Natural killer cell treated with Interleukin-12 subunit alpha and Interleukin-12 subunit beta and Interleukin-15 and Interleukin-18, amount 100 ng/mL, for 72 hours (primary cell): ENCODE data around the gene ROR1. TPM values are rescaled to one million over a fixed set of nuclear protein-coding genes. Genes with fewer than 3 reads are reported as not detected.

Source experiments
- ATAC-seq, 2 donors: fragments of 150-1000 bp; cut with Tn5 transposase in 1 of 2; sonication (Bioruptor Pico), chemical (Tn5 transposase) in 1 of 2; 2 replicates each; pipeline ENCODE4 v1.10.0; 2021
- DNase-seq: peaks from one replicate; pipeline ENCODE4 v3.0.0; 2022; ENCODE audit warnings: low spot score
- H3K27ac Mint-ChIP-seq, 2 donors: 1 replicate in 1 of 2; 2 replicates in 1 of 2; pipeline ENCODE4 v1.8.0; 2022; ENCODE audit warnings: mixed read lengths in 2 of 2, mild to moderate bottlenecking in 1 of 2, moderate library complexity in 1 of 2
- H3K27me3 Mint-ChIP-seq, 2 donors: 1 replicate in 1 of 2; 2 replicates in 1 of 2; pipeline ENCODE4 v1.8.0; 2022; ENCODE audit warnings: mixed read lengths in 2 of 2
- H3K36me3 Mint-ChIP-seq: one replicate; pipeline ENCODE4 v1.8.0; 2022; ENCODE audit warnings: mixed read lengths
- H3K4me1 Mint-ChIP-seq, 2 donors: 1 replicate in 1 of 2; 2 replicates in 1 of 2; pipeline ENCODE4 v1.8.0; 2022; ENCODE audit warnings: low read depth in 2 of 2, mixed read lengths in 2 of 2, mild to moderate bottlenecking in 1 of 2
- H3K4me3 Mint-ChIP-seq: one replicate; pipeline ENCODE4 v1.8.0; 2022; ENCODE audit warnings: mixed read lengths
- H3K9me3 Mint-ChIP-seq: 2 replicates; pipeline ENCODE4 v1.8.0; 2022; ENCODE audit warnings: mixed read lengths
- total RNA-seq, 2 donors: library from RNA; stranded (reverse); gene quantifications; one replicate each; pipeline ENCODE4 v1.2.3, GENCODE V29; 2022

Gene ROR1
- total RNA-seq, 2 donors from 2014 or later = 0.38 TPM; not detected in 1

DNA sequence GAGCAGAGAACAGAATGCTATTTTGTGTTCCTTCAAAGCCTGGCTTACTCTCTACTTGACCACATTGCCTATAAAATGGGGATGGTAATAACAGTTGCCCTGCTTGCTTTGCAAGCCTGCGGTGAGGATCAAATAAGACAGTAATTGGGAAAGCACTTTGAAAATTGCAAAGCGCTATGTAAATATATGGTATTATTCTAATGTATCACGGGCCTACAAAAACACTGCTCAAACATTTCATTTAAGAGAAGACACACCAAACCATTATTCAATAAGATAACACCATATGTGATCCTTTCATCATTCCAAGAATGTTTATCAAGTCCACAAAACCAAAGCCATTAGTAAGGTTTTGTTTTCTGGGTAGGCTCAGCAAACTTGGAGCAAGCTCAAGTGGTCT is 208.4 kb downstream of the ROR1 start:
- H3K27ac Mint-ChIP-seq = no peak overlapping the region
- H3K4me1 Mint-ChIP-seq = no peaks in the 10 kb centered on the region
- H3K27me3 Mint-ChIP-seq = peaks cover 0 to 8% of the 10 kb centered on the region in 2 donors
- DNase-seq (no peak), ATAC-seq (no peak)
- H3K4me3 Mint-ChIP-seq = no peak overlapping the region
- H3K9me3 Mint-ChIP-seq = no peaks in the 10 kb centered on the region
- no peaks in the 10 kb centered on the region for H3K36me3 Mint-ChIP-seq

GRCh38 chr1:63983391-63984256 is 209.8 kb downstream of the ROR1 start:
- Mint-ChIP-seq H3K27me3 (peaks cover 4 to 13% of the 10 kb centered on the region in 2 donors), H3K27ac (no peak overlapping the region), H3K36me3 (no peaks in the 10 kb centered on the region), H3K9me3 (no peaks in the 10 kb centered on the region), H3K4me3 (no peak overlapping the region), H3K4me1 (no peaks in the 10 kb centered on the region)
- no peak for DNase-seq
- ATAC-seq = no peak

DNA sequence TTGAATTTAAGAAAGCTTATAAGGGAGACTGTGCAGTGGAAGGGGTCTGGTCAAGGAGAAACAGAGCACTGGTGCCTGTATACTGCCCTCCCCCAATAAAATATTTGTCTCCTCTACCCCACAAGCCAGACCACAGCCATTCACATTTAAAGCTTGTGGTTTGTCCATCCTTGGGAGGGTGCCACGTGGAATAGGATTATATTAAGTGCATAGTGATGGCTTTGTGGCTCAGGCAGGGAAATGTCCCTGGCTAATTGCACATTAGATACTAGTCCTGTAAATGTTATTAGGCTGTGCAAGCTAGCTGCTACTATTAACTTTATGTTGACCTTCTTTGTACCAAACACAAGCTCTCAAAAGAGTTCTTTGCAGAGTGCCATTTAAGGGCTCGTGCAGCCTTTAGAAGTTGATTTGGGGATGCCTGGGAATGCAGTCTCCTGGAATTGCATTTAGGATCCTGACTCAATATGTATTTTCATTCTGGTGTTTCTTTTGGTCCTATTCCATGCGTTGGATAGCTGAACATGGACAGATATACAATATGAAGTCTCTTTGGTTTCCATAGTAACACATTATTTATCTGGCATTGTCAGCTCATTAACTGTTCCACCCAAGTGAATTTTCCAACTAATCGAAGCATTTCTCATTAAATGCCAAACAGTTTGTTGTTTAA is 210.6 kb downstream of the ROR1 start:
- no peak overlapping the region for H3K27ac Mint-ChIP-seq
- H3K4me3 Mint-ChIP-seq = no peak overlapping the region
- H3K4me1 Mint-ChIP-seq = no peaks in the 10 kb centered on the region
- ATAC-seq (no peak), DNase-seq (no peak)
- no peaks in the 10 kb centered on the region for H3K9me3 Mint-ChIP-seq
- peaks cover 4 to 19% of the 10 kb centered on the region in 2 donors for H3K27me3 Mint-ChIP-seq
- no peaks in the 10 kb centered on the region for H3K36me3 Mint-ChIP-seq

DNA sequence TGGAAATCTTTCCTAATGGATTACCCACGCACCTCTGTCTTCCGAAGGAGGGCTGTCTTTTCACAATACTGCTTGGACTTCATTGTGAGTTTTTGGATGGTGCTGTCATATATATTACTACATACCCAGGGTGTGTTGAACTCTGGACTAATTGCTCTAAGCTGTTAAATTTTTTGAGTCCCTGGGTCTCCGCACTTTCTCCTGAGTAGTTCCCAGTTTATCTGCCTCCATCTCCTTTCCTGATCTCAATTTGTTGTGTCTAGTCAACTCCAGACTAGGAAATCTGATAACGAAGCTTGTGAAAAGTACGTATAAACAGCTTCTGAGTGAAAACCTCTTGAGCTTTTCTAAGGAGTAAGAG is 211.1 kb downstream of the ROR1 start:
- DNase-seq = no peak
- no peak for ATAC-seq
- no peak overlapping the region for H3K27ac Mint-ChIP-seq

DNA sequence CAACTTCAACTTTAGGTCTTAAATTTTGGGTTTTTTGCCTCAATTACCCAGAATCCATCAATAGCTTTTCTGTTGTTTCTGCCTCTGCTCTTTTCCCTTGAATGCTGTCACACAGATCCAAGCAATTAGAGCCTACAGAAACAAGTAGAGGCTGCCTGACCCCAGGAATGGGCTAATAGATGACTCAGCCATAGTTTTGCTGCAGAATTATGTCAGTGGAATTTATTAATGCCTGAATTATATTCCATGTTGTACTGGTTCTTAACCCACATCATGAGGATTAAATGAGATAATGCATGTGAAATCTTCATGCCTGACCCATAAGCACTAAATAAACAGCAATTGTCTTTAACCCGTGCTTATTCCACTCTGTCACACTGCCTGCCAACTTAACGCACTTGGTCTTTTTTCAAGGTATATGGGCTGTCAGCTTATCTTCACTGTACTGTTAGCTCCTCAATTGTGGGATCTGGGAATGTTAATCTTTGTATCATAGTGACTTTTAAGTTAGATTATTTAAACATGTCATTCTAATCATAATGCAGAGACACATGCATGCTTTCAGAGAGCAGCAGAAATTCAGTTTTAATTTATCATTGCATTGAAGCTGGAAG is 213.3 kb downstream of the ROR1 start:
- H3K36me3 Mint-ChIP-seq = no peaks in the 10 kb centered on the region
- H3K27me3 Mint-ChIP-seq = peaks cover 9 to 25% of the 10 kb centered on the region in 2 donors
- no peaks in the 10 kb centered on the region for H3K4me1 Mint-ChIP-seq
- DNase-seq = no peak
- H3K27ac Mint-ChIP-seq = no peak overlapping the region
- H3K4me3 Mint-ChIP-seq = no peak overlapping the region
- no peak for ATAC-seq
- H3K9me3 Mint-ChIP-seq = no peaks in the 10 kb centered on the region

More for the DNA sequence above, 211.1 kb downstream of the ROR1 start:
- Mint-ChIP-seq H3K9me3 (no peaks in the 10 kb centered on the region), H3K4me1 (no peaks in the 10 kb centered on the region), H3K27me3 (peaks cover 7 to 24% of the 10 kb centered on the region in 2 donors), H3K36me3 (no peaks in the 10 kb centered on the region), H3K4me3 (no peak overlapping the region)

DNA sequence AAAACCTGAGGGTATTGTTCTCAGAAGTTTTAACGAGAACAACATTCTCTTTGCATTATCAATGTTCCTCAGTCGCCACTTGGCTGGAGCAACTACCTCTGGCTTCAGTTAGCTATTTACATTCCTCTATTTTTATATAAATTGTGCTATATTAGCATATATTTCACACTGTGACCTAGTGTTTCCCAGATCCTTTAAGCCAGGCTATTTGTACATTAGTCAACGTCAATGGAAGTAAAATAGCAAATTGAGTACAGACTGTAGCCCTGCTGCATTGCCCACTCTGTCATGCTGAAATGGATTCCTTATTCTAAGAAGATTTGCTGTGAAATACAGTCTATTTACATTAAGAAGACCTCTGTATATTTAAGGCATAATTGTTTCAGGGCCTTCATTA is 213.8 kb downstream of the ROR1 start:
- Mint-ChIP-seq H3K27me3 (peaks cover 9 to 25% of the 10 kb centered on the region in 2 donors), H3K9me3 (no peaks in the 10 kb centered on the region), H3K36me3 (no peaks in the 10 kb centered on the region), H3K4me1 (no peaks in the 10 kb centered on the region), H3K27ac (no peak overlapping the region), H3K4me3 (no peak overlapping the region)
- ATAC-seq = no peak
- no peak for DNase-seq

DNA sequence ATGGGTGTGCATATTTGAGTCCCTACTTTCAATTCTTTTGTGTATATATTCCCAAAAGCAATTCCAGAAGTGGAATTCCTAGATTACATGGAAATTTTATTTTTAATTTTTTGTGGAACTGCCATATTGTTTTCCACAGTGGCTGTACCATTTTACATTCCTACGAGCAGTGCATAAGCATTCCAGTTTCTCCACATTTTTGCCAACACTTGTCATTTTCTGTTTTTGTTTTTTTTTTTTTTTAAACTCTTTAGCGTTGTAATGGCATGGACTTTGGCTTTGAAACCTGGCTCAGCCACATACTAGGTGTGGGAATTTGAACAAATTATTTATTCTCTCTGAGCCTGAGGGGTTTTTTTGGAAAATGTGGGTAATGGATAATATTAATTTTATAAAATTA is 215.1 kb downstream of the ROR1 start:
- DNase-seq (no peak), ATAC-seq (no peak)
- Mint-ChIP-seq H3K27me3 (peaks cover 11 to 30% of the 10 kb centered on the region in 2 donors), H3K36me3 (no peaks in the 10 kb centered on the region), H3K4me1 (no peaks in the 10 kb centered on the region), H3K9me3 (no peaks in the 10 kb centered on the region), H3K27ac (no peak overlapping the region), H3K4me3 (no peak overlapping the region)

- Mint-ChIP-seq H3K27ac (no peak overlapping the region), H3K4me1 (no peaks in the 10 kb centered on the region), H3K36me3 (no peaks in the 10 kb centered on the region), H3K4me3 (no peak overlapping the region), H3K9me3 (no peaks in the 10 kb centered on the region), H3K27me3 (peaks cover 13 to 22% of the 10 kb centered on the region in 2 donors)
- DNase-seq (no peak), ATAC-seq (no peak)
These were observed 217.9 kb downstream of the ROR1 start for GRCh38 chr1:63991685-63992084.

DNA sequence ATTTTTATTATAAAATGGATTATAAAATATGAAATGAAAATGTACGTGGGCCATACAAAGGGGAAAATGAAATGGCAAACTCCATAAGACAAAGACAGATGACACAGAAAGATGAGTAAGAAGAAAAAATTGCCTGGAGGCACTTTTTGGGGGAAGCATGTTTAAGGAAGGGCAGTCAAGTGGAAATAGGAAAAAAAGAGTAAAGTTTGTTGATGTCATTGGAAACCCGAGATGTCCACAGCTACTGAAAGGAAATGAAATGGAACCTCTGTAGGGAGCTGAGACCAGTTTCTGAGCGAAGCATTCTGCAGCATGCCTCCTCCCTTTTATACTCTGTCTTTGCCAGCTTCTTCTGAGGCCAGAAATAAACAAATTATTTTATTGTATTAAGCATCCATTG is 226.2 kb downstream of the ROR1 start:
- DNase-seq (no peak), ATAC-seq (no peak)
- Mint-ChIP-seq H3K36me3 (no peaks in the 10 kb centered on the region), H3K27ac (no peak overlapping the region), H3K4me1 (peaks cover 0 to 4% of the 10 kb centered on the region in 2 donors), H3K9me3 (no peaks in the 10 kb centered on the region), H3K27me3 (peaks cover 5 to 14% of the 10 kb centered on the region in 2 donors), H3K4me3 (no peak overlapping the region)

- DNase-seq (no peak), ATAC-seq (no peak)
- Mint-ChIP-seq H3K4me3 (no peak overlapping the region), H3K4me1 (peaks cover 0 to 4% of the 10 kb centered on the region in 2 donors), H3K27me3 (peaks cover 5 to 19% of the 10 kb centered on the region in 2 donors), H3K9me3 (no peaks in the 10 kb centered on the region), H3K36me3 (no peaks in the 10 kb centered on the region), H3K27ac (no peak overlapping the region)
These were observed 227.2 kb downstream of the ROR1 start for GRCh38 chr1:64001038-64001437.

DNA sequence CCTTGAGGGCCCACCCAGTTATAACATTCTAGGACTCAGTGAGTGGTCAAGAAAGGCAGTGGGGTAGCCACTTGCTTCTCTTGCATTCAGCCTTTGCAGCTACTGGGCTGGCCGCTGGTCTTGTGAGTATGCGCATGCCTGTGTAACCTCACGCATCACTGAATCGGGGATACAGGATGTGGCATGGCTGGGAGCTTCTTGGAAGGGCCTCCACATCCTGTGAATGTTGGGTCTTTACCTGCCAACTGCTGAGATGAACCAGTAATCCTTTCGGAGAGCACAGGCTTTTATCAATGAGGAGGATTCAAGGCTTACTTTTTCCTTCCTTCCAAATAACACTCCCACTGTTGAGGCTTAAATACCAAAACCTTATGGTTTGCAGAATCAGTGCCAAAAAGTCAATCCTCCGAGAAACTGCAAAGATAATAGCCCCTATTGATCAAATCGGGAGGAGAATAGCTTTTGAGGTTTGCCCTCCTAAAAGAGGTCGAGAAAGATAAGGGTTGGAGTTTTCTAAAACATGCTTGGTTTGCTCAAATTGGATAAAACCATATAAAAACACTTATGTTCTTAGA is 230.7 kb downstream of the ROR1 start:
- Mint-ChIP-seq H3K27ac (no peak overlapping the region), H3K27me3 (peaks cover 3 to 19% of the 10 kb centered on the region in 2 donors), H3K4me1 (peaks cover 0 to 4% of the 10 kb centered on the region in 2 donors), H3K9me3 (no peaks in the 10 kb centered on the region), H3K4me3 (no peak overlapping the region), H3K36me3 (no peaks in the 10 kb centered on the region)
- DNase-seq = no peak
- ATAC-seq = no peak

- DNase-seq (no peak), ATAC-seq (no peak)
- H3K9me3 Mint-ChIP-seq = no peaks in the 10 kb centered on the region
- no peak overlapping the region for H3K27ac Mint-ChIP-seq
- peaks cover 0 to 4% of the 10 kb centered on the region in 2 donors for H3K4me1 Mint-ChIP-seq
- H3K27me3 Mint-ChIP-seq = peaks cover 10 to 21% of the 10 kb centered on the region in 2 donors
- no peak overlapping the region for H3K4me3 Mint-ChIP-seq
- no peaks in the 10 kb centered on the region for H3K36me3 Mint-ChIP-seq
These were observed 232.0 kb downstream of the ROR1 start for GRCh38 chr1:64005801-64006200.

DNA sequence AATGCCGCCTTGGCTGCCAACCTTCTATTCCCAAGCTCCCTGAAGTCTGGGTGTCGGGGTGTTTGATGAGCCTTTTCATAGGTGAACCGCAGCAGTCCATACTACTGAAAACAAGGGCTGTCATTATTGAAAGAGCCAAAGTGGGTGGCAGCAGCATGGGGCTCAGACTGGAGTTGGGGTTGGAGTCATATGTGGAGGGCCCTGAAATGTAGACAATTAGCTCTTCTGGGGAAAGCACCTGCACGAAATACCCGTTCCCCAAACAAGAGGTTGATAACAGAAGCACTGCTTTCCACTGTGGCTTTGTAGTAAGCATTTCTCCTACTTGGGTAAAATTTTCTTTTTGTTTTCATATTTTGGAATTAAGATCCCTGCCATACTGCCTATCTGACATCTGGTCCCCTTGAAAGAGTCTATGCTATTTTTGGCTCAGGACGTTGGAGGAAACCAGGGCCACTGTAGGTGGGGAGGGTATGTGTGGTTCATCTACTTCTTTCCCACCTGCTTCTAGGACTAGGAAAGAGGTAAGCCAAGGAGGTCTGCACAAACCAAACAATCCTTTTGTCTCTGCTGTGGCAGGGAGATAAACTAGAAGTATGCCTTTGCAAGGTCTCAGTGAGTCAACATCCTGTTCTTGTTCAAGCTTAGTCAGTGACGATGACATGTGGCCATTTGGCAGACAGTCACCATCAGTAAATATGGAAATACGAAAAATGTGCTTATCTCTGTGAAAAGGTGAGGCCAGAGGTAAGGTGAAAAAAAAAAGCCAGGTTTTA is 232.6 kb downstream of the ROR1 start:
- no peak overlapping the region for H3K27ac Mint-ChIP-seq
- peak in 1 of 2 donors; percentile 61 for ATAC-seq
- DNase-seq = no peak
- H3K9me3 Mint-ChIP-seq = no peaks in the 10 kb centered on the region
- H3K4me1 Mint-ChIP-seq = no peaks in the 10 kb centered on the region
- H3K27me3 Mint-ChIP-seq = peaks cover 10 to 24% of the 10 kb centered on the region in 2 donors
- no peaks in the 10 kb centered on the region for H3K36me3 Mint-ChIP-seq
- no peak overlapping the region for H3K4me3 Mint-ChIP-seq
